HG03378 (cell line): ENCODE data around the gene MARCHF3.
A peak's percentile ranks its signal among the peaks of the same experiment; 100 is the strongest.
"Not testable (repeated sequence)": the region's sequence is repeated elsewhere in the genome, so short reads cannot be mapped to it uniquely, and the experiment has no call there.

Experiments used
- ATAC-seq: cut with Tn5 transposase; IDR thresholded peaks from one replicate; pipeline ENCODE4 v1.9.1; 2021; ENCODE audit warnings: mild to moderate bottlenecking, moderate library complexity; ENCODE audit not compliant: unreplicated experiment

Gene MARCHF3

GRCh38 chr5:127053049-127053448, 22.7 kb upstream of the MARCHF3 start:
- no peak for ATAC-seq

- ATAC-seq: no peak
Observed at GRCh38 chr5:127051591-127051990, 21.2 kb upstream of the MARCHF3 start.

GRCh38 chr5:127046343-127047072, 16.1 kb upstream of the MARCHF3 start:
- ATAC-seq: no peak

- ATAC-seq: no peak
Observed at GRCh38 chr5:127042593-127042992, 12.2 kb upstream of the MARCHF3 start.

- no peak for ATAC-seq
Observed at GRCh38 chr5:127041571-127041970, 11.2 kb upstream of the MARCHF3 start.

DNA sequence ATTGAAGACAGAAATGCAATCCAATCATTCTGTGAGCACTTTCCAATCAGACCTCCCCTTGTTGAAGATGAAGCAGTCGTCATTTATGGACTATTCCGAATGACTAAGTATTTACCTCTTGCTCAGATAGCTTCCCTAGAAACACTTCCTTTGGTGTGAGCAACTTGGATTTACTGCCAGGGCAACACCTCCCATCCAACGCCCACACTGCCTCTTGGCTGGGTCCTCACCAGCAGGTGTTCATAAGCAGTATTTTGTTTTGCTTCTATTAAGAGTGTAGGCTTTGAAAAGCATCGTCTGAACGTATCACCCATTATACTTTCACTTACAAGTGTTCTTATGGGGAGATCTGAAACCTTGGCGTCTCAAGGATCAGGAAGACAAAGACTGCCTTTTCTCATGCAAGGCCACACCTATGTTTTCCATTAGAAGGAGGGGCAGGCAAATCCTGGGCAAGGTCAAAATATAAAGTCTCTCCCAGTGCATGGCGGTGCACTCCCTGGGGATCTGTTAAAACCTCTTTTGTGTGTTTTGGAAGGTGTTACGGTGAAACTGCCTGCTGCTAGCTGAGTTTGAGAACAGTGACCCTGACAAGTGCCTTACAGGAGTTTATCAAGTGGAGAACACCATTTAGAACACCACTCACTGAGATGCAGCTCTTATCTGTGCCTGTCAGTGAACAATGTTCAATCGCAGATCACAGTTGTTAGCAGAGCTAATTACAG, 10.6 kb upstream of the MARCHF3 start:
- ATAC-seq: no peak

DNA sequence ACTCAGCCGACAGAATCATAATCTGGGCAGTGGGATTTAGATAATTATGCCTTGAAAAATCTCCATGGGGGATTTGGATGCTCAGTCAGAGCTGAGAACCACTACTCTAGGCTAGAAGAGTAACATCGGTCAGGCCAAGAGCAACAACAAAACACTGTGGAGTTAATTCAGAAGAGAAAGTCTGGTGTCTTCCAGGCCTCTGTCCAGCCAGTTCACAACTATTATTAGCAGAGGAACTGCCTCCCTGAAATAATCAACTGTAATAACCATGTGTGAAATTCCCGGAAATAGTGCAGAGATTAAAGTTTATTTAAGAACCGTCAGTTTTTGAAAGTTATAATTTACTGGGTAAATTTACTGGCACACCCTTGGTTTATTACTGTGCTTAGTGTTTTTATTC, 8.2 kb upstream of the MARCHF3 start:
- no peak for ATAC-seq

DNA sequence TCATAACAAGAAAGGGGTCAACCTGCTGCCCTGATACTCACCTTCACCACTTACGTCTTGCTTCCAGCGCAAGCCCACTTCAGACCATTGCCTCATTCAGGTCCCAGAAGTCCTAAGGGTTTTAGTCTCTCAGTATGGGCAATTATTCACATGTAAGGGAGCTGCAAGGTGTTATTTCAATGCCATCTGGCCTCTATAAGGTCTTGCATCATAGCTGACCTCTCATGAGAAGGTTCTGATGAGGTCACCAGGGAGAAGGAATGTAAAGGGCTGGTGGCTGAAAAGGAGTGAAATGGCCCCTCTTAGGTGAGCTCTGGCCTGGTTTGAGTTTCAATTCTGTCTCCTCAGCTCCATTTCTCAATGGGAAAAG, 1.5 kb upstream of the MARCHF3 start:
- ATAC-seq: no peak

DNA sequence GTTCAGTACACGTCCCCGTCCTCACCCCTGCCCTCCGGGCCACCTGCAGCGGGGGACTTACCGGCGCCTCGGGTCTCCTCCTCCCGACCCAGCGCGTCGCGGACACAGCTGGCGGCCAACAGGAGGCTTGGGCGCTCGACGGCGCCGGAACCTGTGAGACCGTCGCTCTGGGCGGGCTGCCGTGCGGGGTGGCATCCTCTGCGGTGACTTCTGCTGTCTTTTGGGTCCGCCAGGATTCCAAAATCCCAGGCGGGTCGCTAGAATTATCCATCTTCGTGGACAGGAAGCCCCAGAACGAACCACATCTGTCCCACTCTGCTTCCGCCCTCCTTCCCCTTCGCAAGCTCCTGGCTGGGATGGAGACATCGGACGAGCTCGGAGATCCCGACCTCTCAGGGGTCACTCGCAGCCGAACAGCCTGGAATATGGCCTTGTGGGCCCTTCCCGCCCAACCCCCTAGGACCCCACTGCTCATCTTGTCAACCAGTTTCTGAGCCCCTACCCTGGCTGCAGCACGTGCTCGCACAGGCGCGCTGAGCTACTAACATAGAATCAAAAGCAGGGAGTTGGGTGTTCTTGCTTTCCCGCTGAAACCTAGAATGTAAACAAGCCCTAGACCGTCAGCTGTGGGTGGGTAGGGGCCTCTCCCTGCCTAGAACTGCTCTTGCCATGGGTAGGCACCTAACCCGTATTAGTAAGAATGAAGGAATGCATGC, 947 bp upstream of the MARCHF3 start:
- ATAC-seq: peak; percentile 4

DNA sequence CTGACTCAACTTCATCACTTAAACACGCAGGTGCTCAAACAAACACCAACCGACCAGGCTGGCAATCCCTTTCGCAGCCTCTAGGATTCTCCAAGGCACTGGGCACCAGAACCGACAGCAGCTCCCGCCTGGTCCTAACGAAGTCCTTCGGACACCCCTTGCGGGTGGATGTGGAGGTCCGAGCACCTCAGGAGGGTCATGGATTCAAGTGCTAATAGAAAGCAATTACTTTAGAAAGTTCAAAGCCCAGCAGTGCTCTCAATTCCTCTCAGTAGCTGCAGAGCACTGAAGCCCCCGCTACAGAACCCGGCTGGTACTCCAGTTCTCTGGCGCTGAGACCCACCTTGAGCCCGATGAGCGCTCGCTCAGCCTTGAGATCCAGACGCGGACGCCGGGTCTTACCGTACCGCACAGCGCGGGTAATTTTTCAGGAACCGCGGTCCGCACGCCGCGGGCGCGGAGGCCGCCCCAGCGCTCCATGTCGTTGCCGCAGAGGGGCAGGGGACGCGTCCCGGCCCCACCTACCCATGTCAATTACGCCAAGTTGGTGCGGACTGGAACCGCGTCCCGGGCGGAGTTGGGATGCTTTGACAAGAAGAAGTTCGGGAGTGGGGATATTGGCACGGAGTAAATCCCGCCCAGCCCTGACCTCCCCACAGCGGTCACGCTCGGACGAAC, 638 bp downstream of the MARCHF3 start:
- ATAC-seq: peak; percentile 18

DNA sequence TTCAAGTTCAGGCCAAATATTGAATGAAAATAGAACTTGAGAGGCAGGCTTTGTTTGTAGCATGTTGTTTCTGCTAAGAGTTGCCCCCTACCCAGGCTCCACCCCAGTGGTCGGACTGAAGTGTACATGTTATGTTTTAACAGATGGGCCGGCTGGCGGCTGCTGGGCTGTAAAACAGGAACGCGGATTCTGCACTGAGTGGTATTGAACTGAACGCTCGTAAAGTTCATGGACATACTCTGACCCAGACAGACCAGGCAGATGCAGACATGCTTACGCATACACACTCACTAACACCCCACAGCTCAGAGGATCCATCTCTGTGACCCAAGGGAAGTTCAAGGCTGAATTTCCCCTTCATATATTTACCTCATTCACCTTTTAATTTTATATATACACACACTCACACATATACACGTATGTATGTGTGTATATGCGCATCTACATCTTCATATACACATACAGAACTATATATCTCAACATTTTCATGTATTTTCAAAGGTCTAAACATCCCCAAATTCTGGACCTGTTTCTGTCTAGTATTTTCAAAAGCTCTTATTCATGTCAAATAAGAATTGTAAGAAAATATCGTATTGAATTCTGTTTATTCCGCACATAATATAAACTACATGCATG, 1.4 kb downstream of the MARCHF3 start:
- ATAC-seq: no peak

DNA sequence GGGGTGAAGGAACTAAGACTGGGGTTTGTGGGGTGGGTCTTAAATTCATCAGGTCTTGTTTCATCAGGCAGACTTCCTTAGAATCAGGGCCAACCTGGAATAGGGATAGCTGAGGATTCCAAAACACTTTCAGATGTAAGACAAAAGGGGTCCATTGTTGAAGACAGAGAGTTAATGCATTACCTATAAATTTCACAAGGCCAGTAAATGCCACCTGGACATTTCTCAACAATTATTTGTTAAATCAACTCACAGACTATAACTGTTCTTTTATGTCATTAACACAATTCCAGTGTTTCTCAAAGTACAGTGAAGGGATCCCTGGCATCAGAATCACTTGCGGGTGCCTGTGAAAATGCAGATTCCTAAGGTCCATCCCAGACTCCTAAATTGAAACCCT, 2.8 kb downstream of the MARCHF3 start:
- ATAC-seq: no peak

GRCh38 chr5:127026166-127026565, 4.2 kb downstream of the MARCHF3 start:
- ATAC-seq: no peak

DNA sequence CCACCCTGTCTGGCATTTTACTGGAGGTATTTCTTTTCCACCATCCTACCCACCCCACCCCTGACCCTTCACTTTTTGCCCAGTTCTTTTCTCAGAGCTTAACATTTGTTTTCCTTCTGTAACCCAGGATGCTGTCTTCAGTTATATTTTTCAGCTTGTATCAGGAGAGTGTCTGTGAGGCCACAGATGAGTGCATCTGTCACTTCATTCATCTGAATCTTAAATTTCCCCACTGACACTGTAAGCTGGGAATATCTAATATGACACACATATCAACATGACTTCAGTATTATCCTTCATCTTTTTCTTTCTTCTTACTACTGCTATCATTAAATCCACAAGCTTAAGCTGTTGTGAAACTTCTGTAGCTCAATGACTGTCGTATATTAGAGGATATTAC, 4.9 kb downstream of the MARCHF3 start:
- ATAC-seq: no peak

DNA sequence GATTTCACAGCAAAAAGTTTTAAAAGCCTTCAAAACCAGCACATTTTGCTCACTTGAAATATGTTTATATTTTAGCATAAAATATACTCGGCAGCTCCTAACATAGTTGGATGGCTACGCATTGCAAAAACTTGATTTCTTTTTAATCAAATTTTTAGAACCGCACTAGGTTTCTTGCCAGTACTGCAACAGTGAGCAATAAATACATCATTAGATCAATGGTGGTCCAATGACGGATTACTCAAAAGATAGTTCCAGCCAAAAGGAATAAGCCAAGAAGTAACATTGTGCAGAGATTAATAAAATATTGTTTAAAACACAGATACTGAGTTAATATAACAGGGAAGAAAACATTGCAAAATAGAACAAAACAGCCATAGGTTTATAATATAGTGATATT, 5.5 kb downstream of the MARCHF3 start:
- no peak for ATAC-seq

GRCh38 chr5:127023552-127024191, 6.7 kb downstream of the MARCHF3 start:
- ATAC-seq: not testable (repeated sequence)

- no peak for ATAC-seq
Observed at GRCh38 chr5:127022846-127023245, 7.5 kb downstream of the MARCHF3 start.

GRCh38 chr5:127019928-127020327, 10.4 kb downstream of the MARCHF3 start:
- peak; percentile 56 for ATAC-seq

GRCh38 chr5:127016722-127017121, 13.6 kb downstream of the MARCHF3 start:
- ATAC-seq: not testable (repeated sequence)

- no peak for ATAC-seq
Observed at GRCh38 chr5:127015716-127016115, 14.6 kb downstream of the MARCHF3 start.
